Activated CD4-positive, alpha-beta T cell treated with anti-CD3 and anti-CD28 coated beads, Interleukin-2, amount 50 U/mL, for 4 hours (primary cell): ENCODE data around the gene TBC1D5.

Source experiments
- DNase-seq, 2 experiments: peaks; one replicate each; pipeline ENCODE4 v3.0.0-alpha.2; 2020

Gene TBC1D5

DNA sequence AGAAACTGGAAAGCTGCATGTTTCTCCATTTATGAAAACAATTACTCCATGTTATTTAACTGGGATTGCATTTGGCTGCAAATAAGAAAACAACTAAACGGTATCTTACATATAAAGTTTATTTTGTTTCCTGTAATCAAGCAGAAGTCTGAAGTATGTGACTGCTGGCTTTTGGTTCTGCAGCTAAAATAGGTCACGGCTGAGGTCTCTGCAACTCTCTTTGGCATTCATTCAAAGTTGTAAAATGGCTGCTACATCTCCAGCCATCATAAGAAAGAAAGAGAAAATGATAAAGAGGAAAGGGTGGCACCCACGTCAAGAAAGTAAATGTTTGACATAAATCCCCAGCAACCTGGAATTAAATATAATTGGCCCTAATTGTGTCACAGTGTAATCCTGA, 406.1 kb downstream of the TBC1D5 start:
- DNase-seq: no peak

DNA sequence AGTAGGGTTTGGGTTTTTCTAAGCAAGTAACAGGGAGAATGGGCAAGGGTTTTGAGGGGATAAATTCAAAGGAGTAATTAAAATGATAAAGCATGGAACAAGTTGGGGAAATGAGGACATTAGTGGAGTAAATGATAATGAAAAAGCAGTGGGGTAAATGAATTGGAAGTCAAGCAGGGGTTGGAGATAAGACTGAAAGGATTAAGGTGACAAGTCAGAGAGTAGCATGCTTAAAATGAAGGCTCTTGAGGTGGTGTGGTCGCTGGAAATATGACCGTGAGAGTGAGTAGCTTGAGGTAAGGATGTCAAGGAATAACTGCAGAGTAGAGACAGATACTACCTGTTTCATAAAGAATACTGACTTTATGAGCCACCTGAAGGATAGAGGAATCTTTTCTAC, 408.5 kb downstream of the TBC1D5 start:
- DNase-seq: no peak

DNA sequence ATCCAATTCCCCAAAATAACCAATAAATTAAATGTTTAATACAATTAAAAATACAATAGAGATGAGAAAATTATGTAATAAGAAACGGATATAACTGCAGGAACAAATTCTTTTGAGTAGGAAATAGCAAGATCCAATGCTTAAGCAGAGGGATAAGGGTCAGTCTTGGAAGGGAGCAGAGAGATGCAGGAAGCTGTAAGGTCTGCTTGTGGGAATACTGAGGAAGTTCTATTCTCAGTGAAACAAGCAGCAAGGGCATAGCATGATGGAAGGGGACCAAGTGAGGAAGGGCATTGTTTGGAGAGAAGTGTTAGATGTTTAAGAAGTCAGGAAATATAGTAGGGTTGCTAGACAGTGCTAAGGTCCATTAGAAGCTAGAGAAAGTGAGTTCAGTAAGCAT, 409.0 kb downstream of the TBC1D5 start:
- DNase-seq: no peak

DNA sequence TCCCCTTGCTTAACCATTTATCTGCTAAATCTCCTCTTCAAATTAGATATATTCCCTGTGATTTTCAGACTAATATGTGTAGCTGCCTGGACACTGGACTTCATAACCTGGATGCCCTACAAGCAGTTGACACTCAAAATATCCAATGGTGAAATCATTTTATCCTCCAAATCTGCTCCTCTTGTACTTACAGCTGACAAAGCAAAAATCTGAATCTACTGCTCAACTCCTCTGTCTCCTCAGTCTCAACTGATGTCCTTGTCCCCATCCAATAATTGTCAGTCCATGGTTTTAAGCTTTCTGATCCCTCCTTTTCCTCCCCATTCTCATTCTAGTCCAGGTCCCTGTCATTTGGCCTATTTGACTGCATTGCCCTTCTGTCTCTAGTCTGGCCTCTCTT, 411.8 kb downstream of the TBC1D5 start:
- DNase-seq: no peak

DNA sequence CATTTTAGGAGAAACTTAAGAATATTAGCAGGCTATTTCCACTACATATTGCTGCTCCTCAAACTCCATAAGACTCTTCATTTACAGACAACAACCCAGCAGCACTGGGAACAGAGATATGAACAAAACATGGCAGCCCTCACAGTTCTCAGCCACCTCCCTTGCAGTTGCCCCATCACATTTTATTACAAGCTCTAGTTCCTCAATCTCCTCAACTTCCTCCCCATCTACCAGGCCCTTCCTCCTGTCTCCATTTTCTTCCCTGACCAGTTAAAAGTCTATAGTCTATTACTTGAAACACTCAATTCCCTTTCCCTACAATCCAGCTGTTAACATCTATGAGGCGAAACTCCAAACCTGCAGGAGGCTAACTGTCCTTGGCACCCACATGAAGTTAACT, 412.5 kb downstream of the TBC1D5 start:
- DNase-seq: no peak

DNA sequence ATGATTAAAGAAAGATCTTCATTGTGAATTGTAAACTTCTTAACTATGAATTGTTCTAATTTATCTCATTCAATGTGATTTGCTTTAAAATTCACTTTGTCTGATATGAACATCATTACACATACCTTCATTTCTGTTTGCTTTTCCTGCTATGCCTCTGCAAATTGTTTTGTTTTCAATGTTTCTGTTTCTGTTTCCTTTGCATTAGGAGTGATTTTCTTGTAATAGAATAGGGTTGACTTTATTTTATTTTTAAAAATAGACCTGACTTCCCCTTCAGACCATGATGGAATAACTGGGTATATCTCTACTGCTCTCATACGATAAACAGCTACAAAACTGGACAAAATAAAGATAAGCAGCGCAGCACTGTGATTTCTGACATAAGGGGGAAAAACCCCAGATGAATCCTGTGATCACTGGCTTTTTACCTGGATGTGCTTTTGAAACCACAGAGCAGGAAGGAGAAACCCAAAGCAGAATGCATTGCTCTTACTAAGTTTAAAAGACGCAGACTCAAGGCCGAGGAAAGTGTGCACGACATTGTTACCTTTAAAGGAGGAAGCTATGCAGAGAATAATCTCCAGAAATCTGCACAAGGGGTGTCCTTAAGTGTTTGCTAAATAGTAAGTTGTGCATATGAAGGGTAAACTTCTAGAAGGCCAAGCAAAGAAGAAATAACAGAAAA, 420.2 kb downstream of the TBC1D5 start:
- DNase-seq: no peak

DNA sequence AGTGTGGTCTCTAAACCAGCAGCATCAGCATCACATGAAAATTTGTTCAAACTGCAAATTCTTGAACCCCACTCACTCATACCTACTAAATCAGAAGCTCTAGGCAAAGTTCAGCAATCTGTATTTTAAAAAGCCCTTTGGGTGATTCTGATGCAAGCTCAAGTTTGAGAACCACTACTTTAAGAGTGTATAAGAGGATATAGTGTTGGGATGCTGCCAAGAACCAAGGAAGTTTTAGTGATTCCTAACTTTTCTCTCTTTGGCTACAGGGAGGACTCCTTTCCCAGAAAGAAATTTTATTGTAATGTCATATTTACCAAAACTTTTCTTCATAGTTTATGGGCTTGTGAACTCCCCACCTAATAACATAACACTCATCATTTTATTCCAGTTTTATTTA, 422.2 kb downstream of the TBC1D5 start:
- no peak for DNase-seq

DNA sequence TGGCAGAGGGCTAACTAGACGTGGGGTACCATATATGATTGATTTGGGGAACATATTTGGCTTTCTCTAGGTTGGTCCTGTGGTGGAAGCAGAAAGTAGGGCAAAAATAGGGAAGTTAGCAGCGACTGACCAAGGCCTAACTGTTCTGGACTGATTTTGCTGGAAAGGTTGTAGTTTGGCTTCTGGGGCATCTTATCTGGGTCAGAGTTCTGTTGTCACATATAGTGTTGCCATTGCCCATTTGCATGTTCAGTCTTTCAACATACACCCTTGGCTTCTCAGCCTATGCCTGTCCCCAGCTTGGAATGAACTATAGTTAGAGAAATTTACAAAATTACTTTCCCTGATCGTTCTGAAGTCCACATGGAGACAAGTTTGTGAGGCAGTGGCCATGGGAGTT, 426.5 kb downstream of the TBC1D5 start:
- no peak for DNase-seq

DNA sequence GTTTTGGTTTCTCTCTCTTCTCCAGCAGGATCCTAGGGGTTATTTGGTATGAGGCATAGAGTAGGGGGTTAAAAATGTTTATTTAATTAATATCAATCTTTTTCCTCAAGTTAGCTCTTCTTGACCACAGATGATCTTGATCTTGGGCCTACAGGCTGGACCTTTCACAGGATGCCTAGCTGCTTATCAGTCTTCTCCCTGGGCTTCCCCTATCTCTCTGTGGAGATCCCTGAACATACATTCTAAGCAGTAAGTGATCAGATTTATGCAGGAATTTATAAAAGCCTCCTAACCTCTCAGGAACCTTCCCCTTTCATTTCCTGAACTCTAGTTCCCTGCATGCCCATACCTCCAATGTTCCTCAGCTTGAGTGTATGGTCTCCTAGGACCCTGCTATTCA, 428.3 kb downstream of the TBC1D5 start:
- no peak for DNase-seq

DNA sequence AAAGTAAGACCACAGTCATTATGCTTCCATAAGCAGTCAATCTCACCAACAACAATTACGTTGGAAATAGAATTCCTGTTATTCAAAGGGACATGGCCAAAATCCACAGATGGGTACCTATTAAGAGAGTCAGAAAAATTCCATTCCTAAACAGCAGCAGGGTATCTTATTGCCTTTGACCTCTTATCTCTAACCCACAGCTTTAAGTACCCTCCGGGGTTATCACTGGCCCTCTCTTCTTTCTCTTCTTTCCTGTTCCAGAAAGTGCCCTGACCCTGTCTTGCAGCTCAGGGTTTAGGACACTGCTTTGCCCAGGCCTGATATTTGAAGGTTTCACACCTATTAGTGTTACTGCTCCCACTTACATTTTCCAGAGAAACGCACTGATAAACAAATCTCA, 428.7 kb downstream of the TBC1D5 start:
- no peak for DNase-seq

DNA sequence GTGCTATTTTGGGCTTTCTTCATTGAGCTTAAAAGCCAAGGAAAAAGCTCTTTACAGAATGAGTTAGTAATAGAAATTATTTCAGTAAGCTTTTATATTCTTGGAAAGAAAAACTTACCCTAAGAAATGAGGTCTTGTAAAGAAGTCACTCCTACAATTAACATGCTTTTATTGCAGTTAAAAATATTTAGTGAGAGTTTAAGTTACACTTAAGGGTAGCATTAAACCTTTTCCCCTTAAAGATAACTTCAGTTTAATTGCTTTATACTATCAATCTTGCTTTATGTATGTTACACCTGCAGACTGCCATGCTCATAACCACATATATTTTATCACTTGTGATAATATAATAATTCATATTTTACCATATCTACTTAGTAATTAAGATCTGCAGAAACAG, 431.4 kb downstream of the TBC1D5 start:
- no peak for DNase-seq

DNA sequence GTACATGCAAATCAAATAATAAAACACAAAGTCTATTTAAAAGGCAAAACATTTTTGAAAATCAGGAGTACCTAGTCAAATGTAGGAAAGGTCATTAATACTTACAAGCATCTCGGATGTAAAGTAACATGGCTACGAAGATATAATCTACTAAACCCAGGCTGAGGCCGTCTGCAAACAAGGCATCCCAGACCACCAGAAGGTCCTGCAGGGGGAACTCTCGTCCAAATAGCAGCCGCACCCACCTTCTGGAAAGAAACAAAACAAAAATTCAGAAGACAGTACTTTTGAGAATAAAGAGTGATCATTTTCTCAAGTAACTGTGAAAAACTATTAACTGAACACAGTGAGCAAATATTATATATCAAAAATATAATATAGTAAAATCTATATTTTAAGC, 434.5 kb downstream of the TBC1D5 start:
- no peak for DNase-seq

DNA sequence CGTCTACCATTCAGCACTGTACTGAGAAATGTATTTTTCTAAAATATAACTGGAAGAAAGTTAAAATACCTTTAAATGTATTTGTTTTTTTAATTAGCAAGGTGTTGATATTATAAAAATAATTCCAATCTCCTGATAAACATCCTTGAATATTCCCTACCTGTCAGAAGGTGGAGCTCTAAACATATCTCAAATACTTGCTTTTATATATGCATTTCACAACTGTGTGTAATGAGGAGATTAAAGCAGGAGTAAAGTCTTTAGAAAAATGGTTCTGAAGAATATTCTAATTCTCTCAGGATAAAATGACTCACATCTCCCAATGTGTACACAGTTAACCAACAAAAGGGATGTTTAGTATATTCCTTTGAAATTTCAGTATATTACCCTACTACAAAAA, 434.9 kb downstream of the TBC1D5 start:
- no peak for DNase-seq

DNA sequence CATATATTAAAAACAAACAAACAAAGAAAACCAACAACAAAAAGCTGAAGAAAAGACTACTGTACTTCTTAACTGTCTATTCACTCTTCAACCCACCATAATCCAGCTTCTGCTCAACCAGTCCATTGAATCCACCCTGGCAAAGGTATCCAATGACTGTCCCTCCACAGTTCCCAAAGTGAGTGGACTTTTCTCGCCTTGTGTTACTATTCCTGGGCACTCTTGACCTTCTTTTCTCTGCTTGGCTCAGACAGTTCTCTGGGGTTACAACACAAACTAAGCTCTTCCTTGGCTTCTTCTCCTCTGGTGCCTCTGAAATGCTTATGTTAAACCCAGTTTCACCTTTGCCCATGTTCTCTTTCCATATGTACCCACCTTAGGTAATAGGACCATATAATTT, 437.5 kb downstream of the TBC1D5 start:
- no peak for DNase-seq

DNA sequence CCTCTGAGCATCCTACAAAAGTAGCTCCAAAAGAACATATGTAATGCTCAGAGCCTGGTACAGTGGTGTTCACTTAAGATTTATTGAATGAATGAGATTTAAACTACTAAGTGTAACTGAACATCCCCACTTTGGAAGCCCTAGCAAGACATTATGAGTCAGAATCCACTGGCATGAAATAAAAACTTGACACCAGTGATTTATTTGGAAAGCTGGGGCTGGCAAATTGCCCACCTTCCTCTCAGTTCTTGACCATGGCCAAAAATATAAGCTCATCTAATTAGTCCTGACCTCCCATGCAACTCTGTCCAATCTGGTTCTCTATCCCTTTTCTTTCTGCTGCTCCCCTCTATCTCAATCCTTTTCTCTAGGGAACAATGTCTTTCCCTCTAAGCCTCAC, 439.7 kb downstream of the TBC1D5 start:
- DNase-seq: no peak

DNA sequence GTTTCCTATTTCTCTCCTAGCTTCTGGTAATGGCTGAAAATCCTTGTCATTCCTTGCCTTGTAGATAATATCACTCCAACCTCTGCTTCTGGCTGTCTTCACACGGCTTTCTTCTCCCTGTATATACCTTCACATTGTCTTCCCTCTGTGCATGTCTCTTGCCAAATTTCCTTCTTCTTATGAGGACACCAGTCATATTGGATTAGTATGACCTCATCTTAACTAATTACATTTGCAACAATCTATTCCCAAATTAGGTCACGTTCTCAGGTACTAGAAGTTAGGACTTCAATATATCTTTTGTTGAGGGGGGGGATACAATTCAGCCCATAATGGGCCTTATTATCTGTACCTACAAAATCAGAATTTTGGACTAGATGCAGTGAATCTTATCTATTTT, 440.3 kb downstream of the TBC1D5 start:
- no peak for DNase-seq

DNA sequence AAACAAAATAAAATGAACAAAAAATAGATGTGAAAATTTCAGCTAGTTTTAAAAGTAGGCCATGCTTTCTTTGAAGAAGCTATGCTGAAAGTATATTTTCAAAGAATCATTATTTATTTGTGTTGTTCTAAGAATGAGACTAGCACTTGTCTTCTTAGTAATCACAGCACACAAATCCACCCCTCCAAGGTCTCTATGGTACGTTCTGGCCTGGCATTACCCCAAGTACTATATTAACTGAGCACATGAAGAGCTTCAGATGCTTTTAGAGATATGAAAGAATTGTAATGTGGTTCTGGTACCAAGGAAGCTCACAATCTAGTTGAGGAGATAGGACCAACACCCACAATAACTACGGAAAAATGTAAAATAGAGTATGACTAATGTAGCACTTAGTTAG, 441.2 kb downstream of the TBC1D5 start:
- no peak for DNase-seq

DNA sequence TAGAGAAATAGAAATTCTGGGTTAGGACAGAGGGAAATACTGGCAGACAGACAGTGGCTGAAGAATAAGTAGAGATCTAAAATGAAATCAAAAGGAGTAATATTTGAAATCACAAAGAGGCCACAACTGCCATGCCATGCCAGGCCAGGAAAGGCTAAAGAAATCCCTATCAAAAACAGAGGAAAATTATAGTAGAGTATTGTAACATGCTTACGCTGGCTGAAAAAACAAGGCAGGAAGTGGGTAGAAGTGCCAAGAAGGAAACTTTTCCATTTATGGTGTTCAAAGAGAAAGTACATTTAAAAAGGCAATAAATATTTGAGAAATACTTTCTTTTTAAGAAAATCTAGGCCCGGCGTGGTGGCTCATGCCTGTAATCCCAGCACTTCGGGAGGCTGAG, 442.0 kb downstream of the TBC1D5 start:
- DNase-seq: no peak

DNA sequence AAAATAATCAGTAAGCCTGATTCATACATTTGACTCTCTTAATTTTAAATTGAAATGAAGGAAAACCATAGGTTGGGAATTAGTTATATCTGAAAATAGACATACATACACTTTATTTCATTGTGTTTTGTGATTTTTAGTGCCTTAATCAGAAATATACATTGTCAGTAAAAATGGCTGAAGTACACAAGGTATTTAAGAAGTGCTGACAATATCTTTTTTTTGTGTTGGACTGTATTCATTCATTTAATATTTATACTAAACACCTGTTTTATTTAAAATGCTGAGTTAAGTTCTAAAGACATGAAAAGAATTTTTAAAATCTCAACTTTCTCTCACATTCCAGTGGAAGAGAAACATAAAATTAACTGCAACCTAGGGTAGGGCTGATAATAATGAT, 444.4 kb downstream of the TBC1D5 start:
- no peak for DNase-seq

DNA sequence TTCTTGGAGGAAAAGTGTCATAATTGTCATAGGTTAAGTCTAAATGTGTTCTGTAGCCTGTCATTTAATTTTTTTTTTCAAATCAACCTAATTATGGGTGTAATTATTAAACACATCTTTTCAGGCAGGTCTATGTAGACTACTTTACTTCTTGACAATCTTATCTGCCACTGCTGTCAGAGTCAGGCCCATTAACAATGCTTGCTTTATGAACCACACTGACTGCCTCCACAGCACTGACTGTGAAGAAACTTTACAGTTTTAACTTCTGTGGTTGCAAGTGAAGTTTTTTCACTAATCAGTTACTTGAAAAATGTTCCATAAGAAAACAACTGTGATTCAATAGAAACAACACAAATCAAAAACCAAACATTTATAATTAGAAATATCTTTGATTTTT, 449.9 kb downstream of the TBC1D5 start:
- no peak for DNase-seq

DNA sequence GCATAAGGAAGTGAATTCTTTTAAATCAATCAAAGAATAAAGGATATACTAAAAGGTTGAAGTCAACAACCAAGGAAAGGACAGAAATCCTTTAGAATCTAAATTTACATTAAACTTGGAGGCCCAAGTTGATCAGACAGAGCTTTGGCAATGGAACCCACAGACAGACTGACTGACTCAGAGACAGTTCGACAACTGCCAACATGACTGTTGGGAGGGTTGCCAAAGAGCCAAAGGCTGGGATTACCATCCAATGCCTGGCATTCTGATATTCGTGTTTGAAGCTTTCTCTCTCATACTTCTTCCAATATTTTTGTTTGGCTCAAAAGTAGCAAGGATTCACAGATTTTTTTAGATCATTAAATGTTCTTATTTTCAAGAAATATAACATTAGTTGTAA, 451.5 kb downstream of the TBC1D5 start:
- DNase-seq: no peak

DNA sequence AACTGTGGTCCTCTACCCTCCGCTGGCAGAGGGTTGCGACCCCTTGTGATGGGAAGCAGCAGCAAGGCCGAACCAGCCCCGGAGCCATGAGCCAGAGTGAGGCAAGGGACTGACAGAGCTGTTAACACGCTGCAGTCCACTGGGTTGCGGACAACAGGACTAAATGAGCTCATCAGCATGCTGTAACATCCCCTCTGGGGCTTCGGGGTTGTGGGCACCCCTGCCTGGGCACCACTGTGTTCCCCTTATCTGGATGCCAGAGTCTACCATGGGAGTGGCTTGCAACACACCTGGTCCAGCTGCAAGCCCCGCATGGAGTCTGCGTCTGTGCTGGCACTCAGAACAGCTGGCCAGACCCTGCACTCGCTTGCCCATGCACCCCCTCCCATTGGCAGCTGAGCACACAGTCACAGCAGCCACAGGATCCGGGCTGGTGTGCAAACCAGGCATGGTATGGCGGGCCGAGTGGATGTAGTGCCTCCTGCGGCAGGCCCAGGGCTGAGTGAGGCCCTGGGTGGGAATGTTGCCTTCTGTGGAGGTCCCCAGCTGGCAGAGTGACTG, 453.5 kb downstream of the TBC1D5 start:
- no peak for DNase-seq

DNA sequence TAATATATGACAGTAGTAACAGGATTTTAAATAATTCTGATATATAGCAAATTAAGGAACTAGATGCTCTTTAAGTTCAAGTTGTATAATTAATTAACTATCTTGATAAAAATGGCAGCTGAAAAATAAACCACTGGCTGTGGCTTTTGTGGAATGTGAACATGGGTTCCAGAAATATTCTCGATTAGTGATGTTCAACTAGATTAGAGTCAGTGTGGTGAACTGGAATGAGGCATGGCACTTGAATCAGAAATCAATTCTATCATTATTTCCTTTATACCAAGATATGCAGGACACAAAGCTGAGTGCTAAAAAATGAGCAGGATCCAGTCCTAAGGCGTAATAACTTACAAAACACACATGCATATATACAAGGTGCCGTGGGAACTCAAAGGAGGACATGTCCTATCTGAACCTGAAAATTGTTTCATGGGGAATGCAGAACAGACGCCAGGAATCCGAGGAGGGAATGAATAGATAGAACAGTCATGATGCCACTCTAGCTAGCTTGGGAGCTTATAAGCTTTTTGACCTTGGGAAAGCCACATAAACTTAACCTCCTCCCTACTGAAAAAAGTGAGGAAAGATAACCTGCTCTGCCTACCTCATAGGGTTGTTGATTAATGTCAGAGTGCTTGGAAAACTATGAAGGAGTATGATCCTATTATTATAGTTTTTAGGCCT, 455.3 kb downstream of the TBC1D5 start:
- no peak for DNase-seq

DNA sequence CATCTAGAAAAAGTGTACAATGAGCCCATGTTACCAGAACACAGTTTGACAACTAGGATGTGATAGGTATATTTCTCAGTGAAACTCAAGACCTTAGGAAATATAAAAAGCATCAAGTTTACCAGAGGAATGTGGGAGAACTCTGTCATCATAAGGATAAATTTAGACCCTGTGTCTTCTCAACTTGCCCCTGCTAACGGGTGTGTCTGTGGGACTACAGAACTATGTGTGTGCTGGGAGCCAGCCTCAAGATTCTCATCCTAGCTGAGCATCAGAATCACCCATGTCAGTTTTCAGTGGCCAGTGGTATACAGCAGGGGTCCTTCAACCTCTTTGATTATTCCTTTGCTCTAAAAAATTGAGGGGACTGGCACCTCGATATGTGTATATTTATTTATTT, 464.4 kb downstream of the TBC1D5 start:
- DNase-seq: no peak

DNA sequence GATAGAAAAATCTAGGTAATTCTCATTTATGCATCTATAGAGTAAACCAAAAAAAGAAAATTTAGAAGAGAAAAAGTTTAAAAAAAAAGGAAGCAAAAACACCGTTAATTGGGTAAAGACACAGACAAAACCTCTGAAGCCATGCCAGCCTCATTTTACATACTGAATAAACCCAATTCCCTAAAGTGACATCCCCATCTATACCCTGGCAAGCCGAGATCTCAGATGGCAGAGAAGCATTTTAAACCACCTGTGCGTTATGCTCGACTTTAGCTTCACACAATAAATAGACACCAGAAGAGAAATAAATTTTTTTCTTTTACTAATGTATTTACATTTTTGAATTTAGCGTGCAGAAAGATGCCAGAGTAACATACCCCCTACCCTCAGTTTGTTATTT, 475.6 kb downstream of the TBC1D5 start:
- no peak for DNase-seq
